Measurements from ENCODE around the gene UBE2H. TPM values are rescaled to one million over a fixed set of nuclear protein-coding genes. Genes with fewer than 3 reads are reported as not detected.

UBE2H gene
- total and polyA plus RNA-seq, 2 of the 4 experiments (the other 2 are of a cell fraction): 34.6 to 49.4 TPM

DNA sequence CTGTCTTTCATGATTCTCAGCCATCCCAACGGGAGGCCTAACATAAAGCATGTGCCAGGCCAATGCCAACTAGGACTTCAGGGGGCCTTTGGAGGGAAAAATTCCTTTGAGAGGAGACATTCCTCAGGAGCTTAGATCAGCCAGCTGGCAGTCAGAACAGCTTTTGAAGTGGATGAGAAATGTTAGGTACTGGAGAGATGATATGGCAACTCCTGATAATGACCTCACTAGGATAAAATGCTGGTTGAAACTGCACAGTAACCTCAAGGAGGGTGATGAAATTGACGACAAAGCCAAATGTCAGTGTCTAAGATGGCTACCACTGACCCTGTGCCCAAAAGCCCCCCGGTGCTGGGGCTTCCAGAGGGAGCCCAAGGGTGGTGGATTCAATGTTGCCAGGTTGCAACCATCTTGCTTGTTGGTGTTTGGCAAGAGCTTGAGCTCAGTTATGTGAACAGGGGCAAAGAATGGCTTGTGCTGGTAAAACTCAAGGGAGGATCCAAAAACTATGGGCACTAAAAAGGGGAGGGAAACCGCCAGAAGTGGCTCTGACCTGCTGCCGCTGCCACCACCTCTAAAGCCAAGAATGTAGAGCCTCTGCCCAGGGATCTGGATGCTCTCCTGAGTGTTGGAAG lies 121.2 kb downstream of the UBE2H start (continued):
- no peak for TF ChIP-seq RFX5 (IDR thresholded peaks at IDR 0.05; ENCODE audit: low read depth, low read length)

GRCh38 chr7:129830949-129831348 lies 121.8 kb downstream of the UBE2H start:
- BruUV-seq (replicated peaks): no TSS peak
- peak overlapping the region; percentile 66 for H3K23ac ChIP-seq (ENCODE audit: low read depth, low read length)
- H3K56ac ChIP-seq (ENCODE audit: extremely low read depth, insufficient read depth, low read length): peak overlapping the region; percentile 62; the same call in 1 of the 2 replicates
- ChIA-PET POLR2A (ENCODE audit: unreplicated experiment) (no interaction called here), CTCF (interaction anchor here (0.6 to 1.0 kb wide), 2 partner anchors 166 to 189 kb away, joined by 3 read pairs; no protein-coding TSS in a partner anchor)
- peak overlapping the region; percentile 73 for H2AK5ac ChIP-seq (ENCODE audit: low read depth, low read length)
- H4K8ac ChIP-seq (ENCODE audit: low read depth in 2 of 2, low read length in 2 of 2): peak overlapping the region; percentile 11 to 87
- dilution Hi-C loops (cut with HindIII; ENCODE audit: low sequenced_read_pairs, unreplicated experiment): no loop called here
- ATAC-seq (ENCODE audit: low read depth) (no peak), DNase-seq (no peak)
- peak overlapping the region; percentile 92 for H2BK120ac ChIP-seq (ENCODE audit: low read depth, low read length)
- in situ Hi-C loops (cut with MboI; ENCODE audit: low sequenced_read_pairs): no loop called here
- peaks cover 29% of the 10 kb centered on the region for H3K9me1 ChIP-seq (ENCODE audit: insufficient read depth, low read length)
- H3K4ac ChIP-seq (ENCODE audit: low read depth, low read length): peak overlapping the region; percentile 94
- no peaks in the 10 kb centered on the region for H3K27me3 ChIP-seq (ENCODE audit: control insufficient read depth, insufficient read depth, low read length)
- no peaks in the 10 kb centered on the region for H3K9me3 ChIP-seq (ENCODE audit: control insufficient read depth, insufficient read depth, low read length)
- peaks cover 21% of the 10 kb centered on the region for H3K4me1 ChIP-seq (ENCODE audit: control insufficient read depth, insufficient read depth, low read length)
- H3K4me3 ChIP-seq (ENCODE audit: insufficient read depth, low read depth, low read length): no peak overlapping the region
- peak overlapping the region; percentile 17; the same call in 1 of the 2 replicates for H4K5ac ChIP-seq (ENCODE audit: low read depth, low read length)
- peak overlapping the region; percentile 93 for H2BK20ac ChIP-seq (ENCODE audit: low read depth, low read length)
- peak overlapping the region; percentile 76 for H2BK5ac ChIP-seq (ENCODE audit: low read depth, low read length, poor library complexity, severe bottlenecking)
- peak overlapping the region; percentile 56 for H3K18ac ChIP-seq (ENCODE audit: low read depth, low read length)
- 100% methylated on average over 2 of the region's 8 CpGs; no CpG with 5 or more reads in 1 of the 2 experiments for WGBS, 2 experiments (ENCODE audit: extremely low coverage in 2 of 2, insufficient read length in 1 of 2)
- H3K9ac ChIP-seq (ENCODE audit: low read depth, low read length): no peak overlapping the region
- peak overlapping the region; percentile 95 for H4K91ac ChIP-seq (ENCODE audit: insufficient read depth, low read depth, low read length)
- H2BK15ac ChIP-seq (ENCODE audit: low read depth, low read length): peak overlapping the region; percentile 64
- TF ChIP-seq NFE2L2 (IDR thresholded peaks at IDR 0.05; ENCODE audit: low read depth, low read length): no peak
- TF ChIP-seq CTCF (conservative IDR thresholded peaks at IDR 0.05; ENCODE audit: low read depth, low read length): no peak
- TF ChIP-seq, protein P1, sequence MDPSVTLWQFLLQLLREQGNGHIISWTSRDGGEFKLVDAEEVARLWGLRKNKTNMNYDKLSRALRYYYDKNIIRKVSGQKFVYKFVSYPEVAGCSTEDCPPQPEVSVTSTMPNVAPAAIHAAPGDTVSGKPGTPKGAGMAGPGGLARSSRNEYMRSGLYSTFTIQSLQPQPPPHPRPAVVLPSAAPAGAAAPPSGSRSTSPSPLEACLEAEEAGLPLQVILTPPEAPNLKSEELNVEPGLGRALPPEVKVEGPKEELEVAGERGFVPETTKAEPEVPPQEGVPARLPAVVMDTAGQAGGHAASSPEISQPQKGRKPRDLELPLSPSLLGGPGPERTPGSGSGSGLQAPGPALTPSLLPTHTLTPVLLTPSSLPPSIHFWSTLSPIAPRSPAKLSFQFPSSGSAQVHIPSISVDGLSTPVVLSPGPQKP (IDR thresholded peaks at IDR 0.05; ENCODE audit: borderline replicate concordance, low read depth, low read length): no peak
- TF ChIP-seq USF2 (IDR thresholded peaks at IDR 0.05; ENCODE audit: low read depth, low read length): no peak
- TF ChIP-seq RAD21 (IDR thresholded peaks at IDR 0.05; ENCODE audit: low read length): no peak
- TF ChIP-seq BHLHE40 (IDR thresholded peaks at IDR 0.05; ENCODE audit: low read depth, low read length): no peak
- TF ChIP-seq RCOR1 (IDR thresholded peaks at IDR 0.05; ENCODE audit: insufficient replicate concordance, low read length): no peak
- no peak for TF ChIP-seq MAZ (IDR thresholded peaks at IDR 0.05; ENCODE audit: borderline replicate concordance, low read depth, low read length)
- TF ChIP-seq SMC3 (IDR thresholded peaks at IDR 0.05; ENCODE audit: low read depth, low read length): no peak
- no peak for TF ChIP-seq FOS (IDR thresholded peaks at IDR 0.05; ENCODE audit: low read depth, low read length)
- peak overlapping the region; percentile 92 for H3K14ac ChIP-seq (replicated peaks; ENCODE audit: low read depth, low read length)
- H3K36me3 ChIP-seq (ENCODE audit: control insufficient read depth, insufficient read depth, low read length): peaks cover 26% of the 10 kb centered on the region
- intact Hi-C loops (cut with micrococcal nuclease): loop anchor here (1.0 kb wide), 2 partner anchors 119 to 179 kb away; no protein-coding TSS in a partner anchor
- no peak overlapping the region for H2AK9ac ChIP-seq (replicated peaks; ENCODE audit: low read depth, low read length, poor library complexity)
- H3K27ac ChIP-seq (ENCODE audit: insufficient read depth, low read length): peak overlapping the region; percentile 75
- H3K79me1 ChIP-seq (ENCODE audit: low read depth in 1 of 2, low read length in 2 of 2): peaks cover 6 to 41% of the 10 kb centered on the region in 2 experiments
- H2AFZ ChIP-seq (replicated peaks; ENCODE audit: low read length, poor library complexity): peak overlapping the region; percentile 9
- H4K20me1 ChIP-seq (ENCODE audit: insufficient read depth, low read length): no peaks in the 10 kb centered on the region
- no peak overlapping the region; the same call in 1 of the 2 replicates for H3K4me2 ChIP-seq (ENCODE audit: low read depth, low read length)

Data from IMR-90 (cell line).